Endothelial cell of hepatic sinusoid (primary cell): ENCODE measurements around the gene CNTNAP1.

Source experiments
- in situ Hi-C: cut with HindIII; loops from 2 replicates; pipeline ENCODE4 v1.10.0; 2017; ENCODE audit warnings: low sequenced_read_pairs

The CNTNAP1 gene

GRCh38 chr17:42669977-42670788, 12.1 kb upstream of the CNTNAP1 start:
- in situ Hi-C loops = no loop called here

- in situ Hi-C loops = no loop called here
Observed at GRCh38 chr17:42670789-42671657, 11.3 kb upstream of the CNTNAP1 start.

- in situ Hi-C loops = no loop called here
Observed at GRCh38 chr17:42672038-42672437, 10.3 kb upstream of the CNTNAP1 start.

GRCh38 chr17:42673266-42673884, 9.0 kb upstream of the CNTNAP1 start:
- in situ Hi-C loops = no loop called here

GRCh38 chr17:42673885-42674754, 8.2 kb upstream of the CNTNAP1 start:
- in situ Hi-C loops = no loop called here

GRCh38 chr17:42674755-42675347, 7.5 kb upstream of the CNTNAP1 start:
- in situ Hi-C loops = no loop called here

- in situ Hi-C loops = no loop called here
Observed at GRCh38 chr17:42675348-42675964, 6.9 kb upstream of the CNTNAP1 start.

- in situ Hi-C loops = no loop called here
Observed at GRCh38 chr17:42675965-42676423, 6.3 kb upstream of the CNTNAP1 start.

GRCh38 chr17:42676424-42677011, 5.8 kb upstream of the CNTNAP1 start, which contains the start of gene PLEKHH3:
PLEKHH3 (minus strand) TSS chr17:42676994; CDS start chr17:42676563, 431 bp downstream.
- in situ Hi-C loops = no loop called here

GRCh38 chr17:42677012-42677857, 5.1 kb upstream of the CNTNAP1 start:
- in situ Hi-C loops = no loop called here

- in situ Hi-C loops = no loop called here
Observed at GRCh38 chr17:42677921-42678781, 4.2 kb upstream of the CNTNAP1 start.

- in situ Hi-C loops = no loop called here
Observed at GRCh38 chr17:42678951-42679491, 3.3 kb upstream of the CNTNAP1 start.

GRCh38 chr17:42679492-42680330, 2.6 kb upstream of the CNTNAP1 start:
- in situ Hi-C loops = loop anchor here (10.0 kb wide), 2 partner anchors 105 to 205 kb away; partner anchors contain the start of gene PSMC3IP

GRCh38 chr17:42680331-42680808, 2.0 kb upstream of the CNTNAP1 start:
- in situ Hi-C loops = loop anchor here (10.0 kb wide), 2 partner anchors 106 to 204 kb away; partner anchors contain the start of gene PSMC3IP

- in situ Hi-C loops = loop anchor here (10.0 kb wide), 2 partner anchors 108 to 202 kb away; partner anchors contain the start of gene PSMC3IP
Observed at GRCh38 chr17:42682722-42683403, 532 bp downstream of the CNTNAP1 start.
